ENCODE results near the gene PRELP.

Gene PRELP

GRCh38 chr1:203479646-203480045 lies 4.0 kb downstream of the PRELP start:
- no peaks in the 10 kb centered on the region for H3K36me3 ChIP-seq (replicated peaks; ENCODE audit: insufficient read depth, low read length)
- H3K9me3 ChIP-seq (replicated peaks; ENCODE audit: insufficient read depth, low read length) = no peaks in the 10 kb centered on the region
- H4K20me1 ChIP-seq (ENCODE audit: insufficient read depth, low read length) = no peaks in the 10 kb centered on the region
- no peaks in the 10 kb centered on the region for H3K9me2 ChIP-seq (replicated peaks; ENCODE audit: insufficient read depth, low read length)
- H3K27ac ChIP-seq (ENCODE audit: low read length) = no peak overlapping the region
- no peak overlapping the region for H3K9ac ChIP-seq (ENCODE audit: low read length)
- H3K4me1 ChIP-seq (ENCODE audit: low read length) = peaks cover 12% of the 10 kb centered on the region
- no peaks in the 10 kb centered on the region for H3K79me2 ChIP-seq (ENCODE audit: low read length)
- TF ChIP-seq EZH2 (optimal IDR thresholded peaks at IDR 0.05; ENCODE audit: low read depth, low read length) = no peak
- H3K4me3 ChIP-seq (ENCODE audit: low read length) = no peak overlapping the region
- H3K27me3 ChIP-seq (replicated peaks; ENCODE audit: insufficient read depth, low read length) = no peaks in the 10 kb centered on the region
- H3F3A ChIP-seq (ENCODE audit: insufficient read depth, low read length) = no peaks in the 10 kb centered on the region
- no peak overlapping the region for H2AFZ ChIP-seq (ENCODE audit: low read length)
- no peak for DNase-seq
- no peak overlapping the region for H3K4me2 ChIP-seq (ENCODE audit: low read depth, low read length)

- H3K27me3 ChIP-seq (replicated peaks; ENCODE audit: insufficient read depth, low read length) = no peaks in the 10 kb centered on the region
- no peak overlapping the region for H3K4me3 ChIP-seq (ENCODE audit: low read length)
- H3K9me2 ChIP-seq (replicated peaks; ENCODE audit: insufficient read depth, low read length) = no peaks in the 10 kb centered on the region
- DNase-seq = no peak
- no peak overlapping the region for H3K4me2 ChIP-seq (ENCODE audit: low read depth, low read length)
- no peaks in the 10 kb centered on the region for H4K20me1 ChIP-seq (ENCODE audit: insufficient read depth, low read length)
- H3K9me3 ChIP-seq (replicated peaks; ENCODE audit: insufficient read depth, low read length) = no peaks in the 10 kb centered on the region
- TF ChIP-seq CTCF (IDR thresholded peaks at IDR 0.05; ENCODE audit: low read length) = no peak
- TF ChIP-seq EZH2 (optimal IDR thresholded peaks at IDR 0.05; ENCODE audit: low read depth, low read length) = no peak
- no peak for TF ChIP-seq EZH2phosphoT487 (IDR thresholded peaks at IDR 0.05; ENCODE audit: low read length)
- peak overlapping the region; percentile 73 for H2AFZ ChIP-seq (ENCODE audit: low read length)
- H3K9ac ChIP-seq (ENCODE audit: low read length) = no peak overlapping the region
- no peaks in the 10 kb centered on the region for H3F3A ChIP-seq (ENCODE audit: insufficient read depth, low read length)
- no peaks in the 10 kb centered on the region for H3K79me2 ChIP-seq (ENCODE audit: low read length)
- peaks cover 12% of the 10 kb centered on the region for H3K4me1 ChIP-seq (ENCODE audit: low read length)
- H3K36me3 ChIP-seq (replicated peaks; ENCODE audit: insufficient read depth, low read length) = no peaks in the 10 kb centered on the region
- H3K27ac ChIP-seq (ENCODE audit: low read length) = no peak overlapping the region
Measured at GRCh38 chr1:203480084-203480483, 4.5 kb downstream of the PRELP start.

GRCh38 chr1:203480525-203481084 lies 5.0 kb downstream of the PRELP start:
- Histone ChIP-seq H2AFZ (ENCODE audit: low read length) (peak overlapping the region; percentile 73), H3K79me2 (ENCODE audit: low read length) (no peaks in the 10 kb centered on the region), H3K36me3 (replicated peaks; ENCODE audit: insufficient read depth, low read length) (no peaks in the 10 kb centered on the region), H3K4me1 (ENCODE audit: low read length) (peaks cover 12% of the 10 kb centered on the region), H3K27me3 (replicated peaks; ENCODE audit: insufficient read depth, low read length) (no peaks in the 10 kb centered on the region), H3K27ac (ENCODE audit: low read length) (no peak overlapping the region), H3F3A (ENCODE audit: insufficient read depth, low read length) (no peaks in the 10 kb centered on the region), H3K9ac (ENCODE audit: low read length) (no peak overlapping the region), H3K4me3 (ENCODE audit: low read length) (no peak overlapping the region), H3K9me3 (replicated peaks; ENCODE audit: insufficient read depth, low read length) (no peaks in the 10 kb centered on the region), H3K9me2 (replicated peaks; ENCODE audit: insufficient read depth, low read length) (no peaks in the 10 kb centered on the region), H3K4me2 (ENCODE audit: low read depth, low read length) (peak overlapping the region; percentile 17; the same call in 1 of the 2 replicates), H4K20me1 (ENCODE audit: insufficient read depth, low read length) (no peaks in the 10 kb centered on the region)
- peak; percentile 89 for DNase-seq
- TF ChIP-seq CTCF (IDR thresholded peaks at IDR 0.05; ENCODE audit: low read length) (no peak), EZH2phosphoT487 (IDR thresholded peaks at IDR 0.05; ENCODE audit: low read length) (no peak), EZH2 (optimal IDR thresholded peaks at IDR 0.05; ENCODE audit: low read depth, low read length) (no peak)

- H3K79me2 ChIP-seq (ENCODE audit: low read length) = no peaks in the 10 kb centered on the region
- H3K4me2 ChIP-seq (ENCODE audit: low read depth, low read length) = no peak overlapping the region
- no peaks in the 10 kb centered on the region for H4K20me1 ChIP-seq (ENCODE audit: insufficient read depth, low read length)
- no peak overlapping the region for H3K9ac ChIP-seq (ENCODE audit: low read length)
- no peak for DNase-seq
- H3K27ac ChIP-seq (ENCODE audit: low read length) = no peak overlapping the region
- H3K4me1 ChIP-seq (ENCODE audit: low read length) = peaks cover 12% of the 10 kb centered on the region
- H3F3A ChIP-seq (ENCODE audit: insufficient read depth, low read length) = no peaks in the 10 kb centered on the region
- no peaks in the 10 kb centered on the region for H3K9me2 ChIP-seq (replicated peaks; ENCODE audit: insufficient read depth, low read length)
- TF ChIP-seq CTCF (IDR thresholded peaks at IDR 0.05; ENCODE audit: low read length) (no peak), EZH2phosphoT487 (IDR thresholded peaks at IDR 0.05; ENCODE audit: low read length) (no peak), EZH2 (optimal IDR thresholded peaks at IDR 0.05; ENCODE audit: low read depth, low read length) (no peak)
- no peak overlapping the region for H2AFZ ChIP-seq (ENCODE audit: low read length)
- H3K4me3 ChIP-seq (ENCODE audit: low read length) = no peak overlapping the region
- no peaks in the 10 kb centered on the region for H3K36me3 ChIP-seq (replicated peaks; ENCODE audit: insufficient read depth, low read length)
- H3K9me3 ChIP-seq (replicated peaks; ENCODE audit: insufficient read depth, low read length) = no peaks in the 10 kb centered on the region
- no peaks in the 10 kb centered on the region for H3K27me3 ChIP-seq (replicated peaks; ENCODE audit: insufficient read depth, low read length)
Measured at GRCh38 chr1:203481196-203481595, 5.6 kb downstream of the PRELP start.
